ENCODE results near the gene SPDYE2B.
"Not testable (repeated sequence)": the region's sequence is repeated elsewhere in the genome, so short reads cannot be mapped to it uniquely, and the experiment has no call there.

Gene SPDYE2B

GRCh38 chr7:102643404-102643803 is 6.7 kb upstream of the SPDYE2B start:
- not testable (repeated sequence) for DNase-seq (ENCODE audit: low read depth in 2 of 2)

GRCh38 chr7:102647813-102648212 is 2.3 kb upstream of the SPDYE2B start:
- not testable (repeated sequence) for DNase-seq (ENCODE audit: low read depth in 2 of 2)

DNA sequence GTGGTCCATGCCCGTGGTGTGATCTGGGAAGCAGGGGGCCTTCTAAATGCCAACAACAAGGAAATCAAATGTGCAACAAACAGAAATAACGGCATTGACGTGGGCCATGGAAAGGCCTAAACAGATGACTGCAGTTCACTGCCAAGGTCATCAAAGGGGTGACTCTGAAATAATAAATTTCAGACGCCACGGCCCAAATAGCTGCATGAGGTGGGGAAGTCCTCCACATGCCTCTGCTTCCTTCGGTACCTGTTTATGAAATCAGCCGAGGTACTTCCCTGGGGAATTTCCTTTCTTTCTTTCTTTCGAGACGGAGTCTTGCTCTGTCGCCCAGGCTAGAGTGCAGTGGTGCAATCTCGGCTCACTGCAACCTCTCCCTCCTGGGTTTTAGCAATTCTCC is 14.6 kb downstream of the SPDYE2B start:
- not testable (repeated sequence) for DNase-seq (ENCODE audit: low read depth in 2 of 2)

DNA sequence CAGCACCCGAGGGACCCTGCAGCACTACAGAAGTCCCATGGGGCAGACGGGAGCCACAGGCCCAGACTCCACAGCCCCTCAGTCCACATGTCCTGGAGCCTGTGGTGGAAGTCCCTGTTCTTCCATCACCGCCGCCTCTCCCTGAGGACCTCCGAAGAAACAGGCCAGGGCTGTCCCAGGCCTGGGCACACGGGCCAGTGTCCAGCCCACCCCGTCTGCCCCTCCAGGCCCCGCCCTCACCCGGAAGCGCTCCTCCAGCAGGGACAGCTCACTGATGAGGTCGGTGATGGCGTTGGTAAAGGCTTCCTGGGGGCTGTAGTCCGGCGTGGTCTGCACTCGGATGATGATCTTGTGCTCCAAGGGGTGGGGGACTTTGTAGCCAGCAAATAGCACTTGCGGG is 16.7 kb downstream of the SPDYE2B start:
- not testable (repeated sequence) for DNase-seq (ENCODE audit: low read depth in 2 of 2)

- not testable (repeated sequence) for DNase-seq (ENCODE audit: low read depth in 2 of 2)
Measured at GRCh38 chr7:102667523-102667922, 17.4 kb downstream of the SPDYE2B start.

GRCh38 chr7:102671166-102671955 is 21.2 kb downstream of the SPDYE2B start, which contains the start of gene POLR2J2:
Gene POLR2J2, minus strand, starts transcription at chr7:102671663. Its CDS starts 62 bp downstream, at chr7:102671601.
- DNase-seq (ENCODE audit: low read depth in 2 of 2): not testable (repeated sequence)

DNA sequence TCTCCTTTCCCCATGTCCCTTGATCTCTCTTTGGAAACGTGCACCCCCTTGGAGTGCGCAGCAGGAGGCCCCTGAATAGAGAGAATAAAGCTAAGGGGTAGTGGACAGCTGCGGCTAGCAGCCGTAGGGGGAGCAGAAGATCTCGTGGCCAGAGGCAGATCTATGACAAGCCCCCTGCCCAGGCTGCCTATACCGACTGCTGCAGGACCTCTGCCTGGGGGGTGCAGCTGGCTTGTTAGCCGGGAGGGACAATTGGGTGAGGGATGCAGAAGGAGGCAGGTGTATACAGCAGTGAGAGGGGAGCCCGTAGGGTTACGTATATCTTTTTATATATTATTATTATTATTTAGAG is 21.8 kb downstream of the SPDYE2B start:
- not testable (repeated sequence) for DNase-seq (ENCODE audit: low read depth in 2 of 2)

- not testable (repeated sequence) for DNase-seq (ENCODE audit: low read depth in 2 of 2)
Measured at GRCh38 chr7:102673447-102674067, 23.4 kb downstream of the SPDYE2B start.

DNA sequence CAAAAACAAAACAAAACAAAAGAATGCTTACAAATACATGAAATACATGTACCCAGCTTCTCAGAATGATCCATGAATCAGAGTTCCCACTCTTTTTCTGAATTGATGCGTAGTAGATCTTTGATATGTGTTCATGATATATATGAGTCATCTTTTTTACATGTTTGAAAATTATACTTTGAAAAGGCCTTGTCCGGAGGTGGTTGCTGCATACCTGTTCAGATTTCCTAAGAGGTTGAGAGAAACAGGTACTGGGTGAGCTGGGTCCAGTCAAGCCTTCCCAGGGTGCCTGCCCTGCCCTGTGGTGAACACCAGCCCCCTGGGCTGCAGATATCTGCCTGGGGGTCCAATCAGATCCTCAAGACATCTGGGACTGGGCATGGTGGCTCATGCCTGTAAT is 25.4 kb downstream of the SPDYE2B start:
- DNase-seq (ENCODE audit: low read depth in 2 of 2): not testable (repeated sequence)

DNA sequence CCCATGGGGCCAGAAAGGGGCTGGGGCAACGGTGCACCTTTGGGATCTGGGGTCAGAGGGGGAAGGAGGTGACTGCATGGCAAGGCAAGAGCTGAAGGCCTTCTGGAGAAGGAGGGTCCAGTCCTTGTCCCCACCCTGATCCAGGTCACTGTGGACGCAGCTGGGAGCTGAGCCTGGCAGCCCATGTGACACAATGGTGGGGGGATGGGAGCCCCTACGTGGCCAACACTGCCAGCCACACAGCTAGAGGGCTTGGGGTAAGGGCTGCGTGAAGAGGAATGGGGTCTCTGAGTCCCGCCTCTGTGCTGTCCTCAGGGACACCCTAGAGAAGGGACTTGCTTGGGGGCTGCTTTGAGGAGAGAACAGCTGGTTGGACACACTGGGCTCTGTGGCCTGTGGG is 30.7 kb downstream of the SPDYE2B start:
- DNase-seq (ENCODE audit: low read depth in 2 of 2): not testable (repeated sequence)

DNA sequence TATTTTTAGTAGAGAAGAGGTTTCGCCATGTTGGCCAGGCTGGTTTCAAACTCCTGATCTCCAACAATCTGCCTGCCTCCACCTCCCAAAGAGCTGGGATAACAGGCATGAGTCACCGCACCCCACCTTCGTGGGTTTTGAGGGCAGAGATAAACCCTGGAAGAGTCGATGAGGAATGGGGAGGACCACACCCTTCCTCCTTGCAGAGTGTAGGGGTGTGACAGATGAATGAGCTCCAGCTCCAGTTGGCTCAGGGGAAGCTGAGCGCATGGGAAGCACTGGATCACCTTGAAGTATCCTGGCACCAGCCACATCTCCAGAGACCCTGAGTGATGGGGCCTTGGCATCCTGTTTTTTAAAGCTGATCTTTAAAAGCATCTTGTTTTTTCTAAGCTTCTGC is 32.4 kb downstream of the SPDYE2B start:
- not testable (repeated sequence) for DNase-seq (ENCODE audit: low read depth in 2 of 2)

DNA sequence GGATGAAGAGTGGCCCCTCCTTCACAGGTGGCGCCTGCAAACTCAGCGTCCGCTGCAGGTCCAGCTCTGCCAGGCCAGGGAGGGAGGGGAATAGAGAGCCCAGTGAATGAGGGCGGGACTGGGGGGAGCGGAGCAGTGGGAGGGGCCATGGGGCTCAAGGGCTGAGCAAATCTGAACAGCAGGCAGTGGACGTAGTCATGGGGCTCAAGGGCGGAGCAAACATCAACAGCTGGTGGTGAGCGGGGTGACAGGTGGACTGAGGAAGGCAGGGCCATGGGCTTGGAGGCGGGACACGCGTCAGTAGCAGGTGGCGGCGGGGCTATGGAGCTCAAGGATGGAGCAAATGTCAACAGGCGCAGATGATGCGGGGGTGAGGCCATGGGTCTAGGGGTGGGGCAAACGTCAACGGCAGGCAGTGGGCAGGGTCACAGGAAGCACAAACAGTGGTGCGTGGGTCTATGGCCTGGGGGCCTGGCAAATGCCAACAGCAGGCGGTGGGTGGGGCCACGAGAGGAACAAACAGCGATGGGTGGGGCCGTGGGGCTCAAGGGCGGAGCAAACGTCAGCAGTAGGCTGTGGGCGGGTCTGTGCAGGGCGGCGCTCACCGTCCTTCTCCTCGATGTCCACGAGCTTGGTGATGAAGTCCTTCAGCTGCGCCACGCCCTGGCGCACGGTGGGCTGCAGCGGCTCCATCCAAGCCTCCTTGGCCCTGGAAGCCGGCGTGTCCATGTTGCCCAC is 38.3 kb downstream of the SPDYE2B start:
- DNase-seq (ENCODE audit: low read depth in 2 of 2): not testable (repeated sequence)

- not testable (repeated sequence) for DNase-seq (ENCODE audit: low read depth in 2 of 2)
Measured at GRCh38 chr7:102689436-102690282, 39.5 kb downstream of the SPDYE2B start.

DNA sequence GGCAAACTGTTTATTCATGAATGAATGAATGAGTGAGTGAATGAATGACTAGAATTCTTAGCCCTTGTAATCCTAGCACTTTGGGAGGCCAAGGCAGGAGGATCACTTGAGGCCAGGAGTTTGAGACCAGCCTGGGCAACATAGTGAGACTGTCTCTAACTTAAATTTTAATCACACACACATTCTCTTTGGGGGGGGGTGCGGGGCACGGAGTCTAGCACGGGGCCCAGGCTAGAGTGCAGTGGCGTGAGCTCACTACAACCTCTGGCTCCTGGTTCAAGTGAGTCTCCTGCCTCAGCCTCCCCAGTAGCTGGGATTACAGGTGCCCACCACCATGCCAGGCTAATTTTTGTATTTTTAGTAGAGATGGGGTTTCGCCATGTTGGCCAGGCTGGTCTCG is 40.5 kb downstream of the SPDYE2B start:
- DNase-seq (ENCODE audit: low read depth in 2 of 2): not testable (repeated sequence)

- not testable (repeated sequence) for DNase-seq (ENCODE audit: low read depth in 2 of 2)
Measured at GRCh38 chr7:102694008-102694407, 43.9 kb downstream of the SPDYE2B start.

- not testable (repeated sequence) for DNase-seq (ENCODE audit: low read depth in 2 of 2)
Measured at GRCh38 chr7:102695033-102695552, 45.0 kb downstream of the SPDYE2B start.

- not testable (repeated sequence) for DNase-seq (ENCODE audit: low read depth in 2 of 2)
Measured at GRCh38 chr7:102696009-102696408, 45.9 kb downstream of the SPDYE2B start.

DNA sequence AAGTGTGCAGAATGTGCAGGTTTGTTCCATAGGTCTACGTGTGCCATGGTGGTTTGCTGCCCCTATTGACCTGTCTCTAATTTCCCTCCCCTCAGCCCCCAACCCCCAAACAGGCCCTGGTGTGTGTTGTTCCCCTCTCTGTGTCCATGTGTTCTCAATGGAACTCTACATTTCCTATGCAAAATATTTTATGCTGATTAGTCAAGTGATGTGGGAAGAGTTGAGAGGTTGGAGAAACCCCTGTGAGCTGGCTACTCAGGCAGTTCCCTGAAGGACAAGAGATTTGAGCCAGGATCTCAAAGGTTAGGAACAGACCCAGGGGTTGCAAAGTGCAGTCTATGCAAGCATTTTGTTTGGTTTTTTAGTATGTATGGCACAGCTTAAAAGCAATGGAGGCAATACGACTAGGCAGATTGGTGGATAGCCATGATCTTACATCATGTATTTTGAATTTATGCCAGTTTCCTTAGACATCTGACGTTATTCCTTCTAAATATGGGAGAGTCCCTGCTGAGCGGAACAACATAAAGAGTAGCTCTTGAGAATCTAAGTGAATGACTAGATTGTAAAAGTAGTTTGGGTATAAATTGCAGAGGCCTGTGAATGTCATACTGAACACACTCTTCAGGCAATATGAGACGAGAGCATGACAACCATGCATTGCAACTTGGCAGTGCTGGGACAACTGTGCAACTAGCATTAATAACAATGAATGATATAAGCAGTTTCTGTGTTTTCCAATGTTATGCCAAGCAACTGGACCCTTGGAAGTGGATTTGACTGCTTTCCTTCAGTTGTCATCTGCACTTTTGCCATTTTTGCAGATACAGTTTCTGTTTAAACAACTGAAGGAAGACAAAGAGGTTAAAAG is 47.8 kb downstream of the SPDYE2B start:
- DNase-seq (ENCODE audit: low read depth in 2 of 2): not testable (repeated sequence)

- DNase-seq (ENCODE audit: low read depth in 2 of 2): not testable (repeated sequence)
Measured at GRCh38 chr7:102698962-102699750, 49.0 kb downstream of the SPDYE2B start.

All from stimulated activated CD4-positive, alpha-beta T cell treated with anti-CD3 and anti-CD28 coated beads, Interleukin-4, amount 100 ng/mL, for 48 hours (primary cell).